Measurements from ENCODE around the gene SPACA4.

SPACA4 gene

DNA sequence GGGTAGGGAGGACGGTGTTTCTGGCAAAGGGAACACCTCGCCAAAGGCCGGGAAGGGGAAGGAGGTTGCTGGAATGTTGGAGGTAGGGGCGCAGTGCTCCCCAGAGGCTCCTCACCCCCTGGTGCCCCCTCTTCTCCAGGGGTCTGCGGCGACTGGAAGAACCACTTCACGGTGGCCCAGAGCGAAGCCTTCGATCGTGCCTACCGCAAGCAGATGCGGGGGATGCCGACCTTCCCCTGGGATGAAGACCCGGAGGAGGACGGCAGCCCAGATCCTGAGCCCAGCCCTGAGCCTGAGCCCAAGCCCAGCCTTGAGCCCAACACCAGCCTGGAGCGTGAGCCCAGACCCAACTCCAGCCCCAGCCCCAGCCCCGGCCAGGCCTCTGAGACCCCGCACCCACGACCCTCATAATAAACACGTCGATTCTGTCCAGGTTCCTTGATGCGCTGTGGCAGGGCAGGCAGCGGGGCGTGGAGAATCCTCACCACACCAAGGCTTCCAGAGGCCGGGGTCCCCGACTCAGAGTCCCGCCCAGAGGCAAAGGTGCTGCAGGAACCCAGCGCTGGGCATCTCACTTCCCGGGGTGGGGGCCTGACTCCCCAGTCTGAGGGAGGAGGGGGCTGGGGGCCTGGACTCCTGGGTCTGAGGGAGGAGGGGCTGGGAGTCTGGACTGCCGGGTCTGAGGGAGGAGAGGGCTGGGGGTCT lies 7.4 kb upstream of the SPACA4 start:
- DNase-seq = no peak

DNA sequence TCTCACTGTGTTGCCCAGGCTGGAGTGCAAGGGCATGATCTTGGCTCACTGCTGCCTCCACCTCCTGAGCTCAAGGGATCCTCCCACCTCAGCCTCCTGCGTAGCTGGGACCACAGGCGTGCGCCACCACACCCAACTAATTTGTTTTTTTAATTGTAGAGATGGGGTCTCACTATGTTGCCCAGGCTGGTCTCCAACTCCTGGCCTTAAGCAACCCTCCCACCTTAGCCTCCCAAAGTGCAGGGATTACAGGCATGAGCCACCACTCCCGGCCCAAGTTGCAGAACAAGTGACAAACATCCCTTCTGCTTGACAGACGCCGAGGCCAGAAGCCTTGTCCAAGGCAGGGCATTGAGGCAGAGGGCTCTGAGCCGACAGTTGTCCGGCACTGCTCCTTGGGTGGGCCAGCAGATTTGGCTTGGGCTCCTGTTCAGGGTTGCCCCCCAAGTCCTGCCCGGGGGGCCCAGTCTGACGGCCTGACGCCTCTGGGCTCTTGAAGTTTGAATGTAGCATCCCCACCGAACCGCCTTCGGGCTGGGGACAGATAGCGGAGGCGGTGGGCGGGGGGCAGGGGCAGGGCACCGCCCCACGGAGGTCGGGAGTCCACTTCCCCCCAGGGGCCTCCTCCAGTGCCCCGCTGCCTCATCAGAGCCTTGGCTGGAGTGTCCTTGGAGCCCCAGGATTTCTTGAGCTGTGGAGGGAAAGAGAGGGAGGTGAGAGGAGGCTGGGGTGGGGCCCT lies 5.7 kb upstream of the SPACA4 start:
- DNase-seq = no peak

GRCh38 chr19:48603001-48603400 lies 3.5 kb upstream of the SPACA4 start:
- no peak for DNase-seq

DNA sequence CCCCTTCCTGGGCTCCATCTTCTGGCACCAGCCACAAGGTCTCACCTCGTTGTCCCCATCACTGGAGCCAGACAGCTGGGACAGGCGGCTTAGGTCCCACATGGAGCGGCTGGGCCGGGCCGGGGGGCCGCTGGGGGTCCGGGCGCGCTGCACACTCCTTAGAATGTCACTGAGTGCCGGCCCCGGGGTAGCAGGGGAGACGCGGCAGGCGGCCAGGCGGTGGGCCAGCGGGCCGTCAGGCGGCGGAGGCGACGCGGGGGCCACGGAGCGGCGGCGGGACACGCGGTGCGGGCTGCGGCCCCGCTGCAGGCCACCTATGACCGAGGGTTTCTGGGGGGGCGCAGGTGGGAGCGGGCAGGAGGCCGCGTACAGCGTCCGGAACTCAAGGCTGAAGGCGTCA lies 3.1 kb upstream of the SPACA4 start:
- no peak for DNase-seq

DNA sequence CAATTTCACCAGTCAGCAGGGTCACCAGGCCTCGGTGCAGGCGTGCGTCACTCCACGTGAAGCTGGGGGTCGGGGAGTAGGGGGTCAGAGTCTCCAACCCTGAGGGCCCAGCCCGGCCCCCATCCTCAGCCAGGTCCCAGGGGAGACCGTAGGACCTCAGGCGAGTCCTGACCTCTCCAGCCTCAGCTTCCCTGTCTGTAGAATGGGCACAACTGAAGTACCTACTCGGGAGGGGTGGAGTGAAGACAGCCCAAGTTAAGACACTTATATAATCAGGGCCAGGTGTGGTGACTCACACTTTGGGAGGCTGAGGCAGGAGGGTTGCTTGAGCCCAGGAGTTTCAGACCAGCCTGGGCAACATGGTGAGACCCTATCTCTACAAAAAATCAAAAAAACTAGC lies 2.7 kb upstream of the SPACA4 start:
- DNase-seq = no peak

DNA sequence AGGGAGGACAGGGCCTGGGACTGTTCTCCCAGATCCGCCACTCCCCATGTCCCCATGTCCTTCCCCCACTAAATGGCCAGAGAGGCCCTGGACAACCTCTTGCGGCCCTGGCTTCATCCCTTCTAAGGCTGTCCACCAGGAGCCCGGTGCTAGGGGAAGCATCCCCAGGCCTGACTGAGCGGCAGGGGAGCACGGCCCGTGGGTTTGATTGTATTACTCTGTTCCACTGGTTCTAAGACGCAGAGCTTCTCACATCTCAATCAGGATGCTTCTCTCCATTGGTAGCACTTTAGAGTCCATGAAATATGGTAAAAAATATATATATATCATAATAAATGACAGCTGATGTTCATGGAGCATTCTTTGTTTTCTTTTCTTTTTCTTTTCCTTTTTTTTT lies 815 bp downstream of the SPACA4 start:
- no peak for DNase-seq

DNA sequence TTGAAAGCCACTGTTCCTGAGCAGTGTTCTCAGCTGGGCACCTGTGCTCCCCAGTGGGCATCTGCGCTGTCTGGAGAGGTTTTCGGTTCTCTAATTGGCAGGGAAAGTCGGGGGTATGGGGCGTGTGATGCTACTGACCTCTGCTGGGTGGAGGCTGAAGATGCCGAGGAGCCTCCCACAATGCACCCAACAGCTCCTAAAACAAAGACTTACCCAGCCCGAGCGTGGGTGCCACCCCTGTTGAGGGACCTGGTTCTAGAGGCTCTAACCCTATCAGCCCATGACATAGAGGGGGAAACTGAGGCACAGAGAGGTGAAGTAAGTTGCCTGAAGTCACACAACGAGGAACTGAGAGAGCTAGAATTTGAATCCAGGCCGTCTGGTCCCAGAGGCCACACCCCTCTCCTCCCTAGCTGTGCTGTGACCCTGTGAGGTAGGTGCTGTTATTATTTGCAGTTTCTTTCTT lies 2.3 kb downstream of the SPACA4 start:
- no peak for DNase-seq

GRCh38 chr19:48609571-48610108 lies 3.1 kb downstream of the SPACA4 start:
- no peak for DNase-seq

DNA sequence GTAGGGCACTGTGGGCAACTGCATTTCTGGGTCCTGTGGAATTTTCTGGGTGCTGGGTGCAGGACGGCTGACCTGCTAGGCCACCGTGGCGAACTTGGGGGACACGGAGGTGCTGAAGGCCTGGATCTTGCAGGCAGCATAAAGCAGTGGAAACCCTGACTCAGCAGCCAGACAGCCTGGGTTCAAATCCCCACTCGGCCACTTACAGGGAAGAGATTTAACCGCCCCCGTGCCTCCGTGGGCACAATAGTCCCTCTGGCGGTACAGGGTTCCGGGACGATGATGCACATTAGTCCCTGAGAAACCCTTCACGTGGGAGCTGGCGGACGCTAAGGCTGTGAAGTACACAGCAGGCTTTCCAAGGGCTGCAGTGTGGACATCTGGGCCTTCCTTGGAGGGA lies 5.3 kb downstream of the SPACA4 start:
- DNase-seq = no peak

- DNase-seq = no peak
Measured at GRCh38 chr19:48613024-48613851, 6.7 kb downstream of the SPACA4 start.

GRCh38 chr19:48613852-48614435 lies 7.4 kb downstream of the SPACA4 start:
- no peak for DNase-seq

DNA sequence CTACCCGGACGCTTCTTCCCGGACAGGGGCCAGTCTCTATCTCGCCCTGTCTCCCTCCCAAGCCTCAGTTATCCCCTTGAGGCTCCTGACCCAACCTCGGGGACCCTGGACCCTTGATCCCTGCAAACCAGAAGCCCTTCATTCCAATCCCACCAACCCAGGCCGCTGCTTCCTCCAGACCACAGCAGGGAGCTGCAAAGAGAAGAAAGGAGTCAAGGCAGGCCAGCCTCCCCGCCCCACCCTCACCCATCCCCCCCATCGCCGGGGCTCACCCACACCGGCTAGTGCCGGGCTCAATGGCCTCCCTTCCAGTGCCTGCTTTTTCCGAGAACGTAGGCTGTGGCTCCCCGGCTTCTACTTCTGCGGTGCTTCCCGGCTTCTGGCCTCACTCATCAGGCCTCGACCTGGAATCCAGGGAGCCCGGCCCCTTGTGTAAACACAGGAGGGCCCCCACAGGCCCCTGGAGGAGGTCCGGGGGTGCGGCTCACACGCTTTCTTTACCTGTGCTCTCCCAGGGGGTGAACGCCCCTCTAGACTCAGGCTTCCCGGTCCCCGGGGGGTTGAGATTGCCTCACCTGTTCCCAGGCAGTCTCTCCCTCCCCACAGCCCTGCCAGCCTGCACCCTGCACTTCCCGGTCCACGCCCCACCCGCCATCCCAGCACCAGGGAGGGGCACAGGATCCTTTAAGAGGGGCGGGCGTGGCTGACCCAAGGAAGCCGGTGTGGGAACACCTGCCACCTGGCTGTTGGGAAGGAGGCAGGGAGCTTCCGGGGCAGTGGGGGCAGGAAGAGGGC lies 8.1 kb downstream of the SPACA4 start, which contains the start of gene FAM83E:
Gene FAM83E, minus strand, starts transcription at position 641 of the 795 bp plus-strand sequence. CDS start 1,704 bp downstream, outside the sequence.
- no peak for DNase-seq

DNA sequence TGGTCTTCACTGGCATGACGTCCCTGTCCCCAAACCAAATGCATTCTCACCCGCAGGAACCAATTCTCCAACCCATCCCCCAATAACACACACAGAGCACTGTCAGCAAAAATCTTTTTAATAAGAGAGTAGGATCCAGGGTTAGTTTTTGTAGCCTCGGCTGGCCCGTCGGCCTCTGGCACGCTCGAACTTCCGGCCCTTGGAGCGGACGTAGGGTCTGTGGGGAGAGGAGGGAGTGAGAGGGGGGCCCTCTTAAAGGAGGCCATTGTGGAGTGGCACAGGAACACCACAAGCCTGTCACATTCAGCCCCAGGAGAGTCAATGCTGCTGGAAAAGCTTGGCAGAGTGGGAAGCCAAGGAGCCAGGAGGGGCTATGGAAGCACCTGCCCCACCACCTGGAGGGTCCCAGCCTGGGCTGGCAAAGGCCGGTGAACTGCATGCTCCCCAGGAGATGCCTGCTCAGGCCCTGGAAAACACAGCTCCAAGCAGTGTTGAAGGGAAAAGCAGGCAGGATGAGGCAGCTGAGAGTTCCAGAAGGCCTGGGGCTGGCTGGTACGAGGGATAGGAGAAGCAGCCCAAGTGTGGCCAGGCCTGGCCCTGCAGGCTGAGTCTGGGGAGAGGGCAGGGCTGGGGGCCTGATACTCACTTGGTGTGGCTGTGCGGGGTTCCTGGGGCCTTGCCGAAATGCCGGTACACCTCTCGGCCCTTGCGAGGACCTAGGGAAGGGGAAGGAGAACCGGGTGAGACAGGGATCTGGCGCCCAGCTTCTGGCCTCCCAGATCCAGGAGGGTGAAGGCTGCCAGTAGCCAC lies 8.9 kb downstream of the SPACA4 start:
- DNase-seq = no peak

DNA sequence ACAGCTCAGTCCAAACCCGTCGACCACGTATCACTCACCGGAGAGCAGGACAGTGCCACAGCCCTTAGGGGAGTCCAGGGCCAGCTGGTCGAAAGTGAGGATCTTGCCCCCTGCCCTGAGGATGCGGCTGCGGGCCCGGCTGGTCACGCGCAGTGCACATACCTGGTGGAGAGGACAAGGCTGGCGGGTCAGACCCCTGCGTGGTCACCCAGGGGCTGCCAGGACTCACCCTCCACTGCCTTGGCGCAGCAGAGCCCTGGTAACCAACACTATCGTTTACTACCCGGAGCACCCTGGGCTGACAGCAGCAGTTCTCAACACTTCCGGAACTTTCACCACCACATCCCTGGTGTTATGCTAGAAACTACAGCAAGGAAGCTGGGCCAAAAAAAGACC lies 9.5 kb downstream of the SPACA4 start:
- no peak for DNase-seq

- no peak for DNase-seq
Measured at GRCh38 chr19:48616491-48617056, 10.0 kb downstream of the SPACA4 start.

DNA sequence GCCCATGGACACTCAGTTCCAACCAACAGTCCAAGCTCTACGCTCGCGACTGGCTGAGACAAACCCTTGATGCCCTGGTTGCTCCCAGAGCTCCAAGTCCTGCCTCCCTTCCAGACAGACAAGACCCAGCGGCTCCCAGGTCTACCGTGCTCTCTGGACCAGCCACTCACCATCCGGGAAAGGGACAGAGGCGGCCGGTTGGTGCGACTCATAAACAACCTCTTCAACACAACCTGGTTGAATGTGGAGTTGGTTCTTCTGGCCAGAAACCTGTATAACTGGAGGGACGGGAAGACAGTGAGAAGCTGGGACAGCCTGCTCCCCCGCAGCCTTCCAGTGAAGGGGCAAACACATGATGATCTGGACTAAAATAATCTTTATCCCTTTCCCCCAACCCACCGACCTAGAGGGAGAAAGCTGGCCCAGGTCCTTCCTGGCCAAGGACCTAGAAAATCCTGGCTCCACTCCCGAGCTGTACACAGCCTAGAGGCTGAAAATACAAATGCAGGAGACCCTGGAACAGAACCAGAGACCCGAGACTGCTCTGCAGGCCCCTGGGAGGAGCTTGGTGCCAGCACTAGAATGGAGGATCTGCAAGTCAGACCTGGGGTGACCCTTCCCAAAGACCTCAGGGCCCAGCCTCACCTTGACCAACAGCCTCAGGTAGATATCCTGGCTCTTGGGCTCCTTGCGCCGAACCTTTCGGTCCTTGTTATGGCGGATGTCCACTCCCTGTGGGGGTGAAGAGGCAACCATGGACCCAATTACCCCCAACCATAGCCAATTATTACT lies 10.8 kb downstream of the SPACA4 start:
- DNase-seq = no peak

DNA sequence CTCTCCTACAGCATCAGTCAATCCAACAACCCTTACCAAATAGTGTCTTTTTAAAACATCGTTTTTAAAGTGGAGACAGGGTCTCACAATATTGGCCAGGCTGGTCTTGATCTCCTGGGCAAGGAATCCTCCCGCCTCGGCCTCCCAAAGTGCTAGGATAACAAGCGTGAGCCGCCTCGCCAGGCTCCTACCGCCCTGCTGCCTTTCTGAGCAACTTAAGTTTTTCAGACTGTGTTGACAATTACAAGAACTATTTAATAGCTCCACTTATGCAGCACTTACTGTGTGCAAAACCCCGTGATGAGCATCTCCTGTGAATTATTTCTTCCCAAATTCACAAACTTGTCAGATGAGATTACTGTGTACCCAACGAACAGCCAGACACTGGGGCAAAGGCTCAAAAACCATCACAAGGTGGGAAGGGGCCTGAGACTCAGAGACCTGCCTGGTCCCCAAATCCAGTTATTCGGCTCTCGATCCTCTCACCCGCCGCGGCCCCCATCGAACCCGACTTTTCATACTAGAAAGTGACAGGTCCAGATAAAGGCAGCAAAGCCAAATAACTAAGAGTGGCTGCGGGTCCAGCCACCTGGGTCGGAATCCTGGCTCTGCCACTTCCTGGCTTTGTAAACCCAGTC lies 11.9 kb downstream of the SPACA4 start:
- DNase-seq = no peak

DNA sequence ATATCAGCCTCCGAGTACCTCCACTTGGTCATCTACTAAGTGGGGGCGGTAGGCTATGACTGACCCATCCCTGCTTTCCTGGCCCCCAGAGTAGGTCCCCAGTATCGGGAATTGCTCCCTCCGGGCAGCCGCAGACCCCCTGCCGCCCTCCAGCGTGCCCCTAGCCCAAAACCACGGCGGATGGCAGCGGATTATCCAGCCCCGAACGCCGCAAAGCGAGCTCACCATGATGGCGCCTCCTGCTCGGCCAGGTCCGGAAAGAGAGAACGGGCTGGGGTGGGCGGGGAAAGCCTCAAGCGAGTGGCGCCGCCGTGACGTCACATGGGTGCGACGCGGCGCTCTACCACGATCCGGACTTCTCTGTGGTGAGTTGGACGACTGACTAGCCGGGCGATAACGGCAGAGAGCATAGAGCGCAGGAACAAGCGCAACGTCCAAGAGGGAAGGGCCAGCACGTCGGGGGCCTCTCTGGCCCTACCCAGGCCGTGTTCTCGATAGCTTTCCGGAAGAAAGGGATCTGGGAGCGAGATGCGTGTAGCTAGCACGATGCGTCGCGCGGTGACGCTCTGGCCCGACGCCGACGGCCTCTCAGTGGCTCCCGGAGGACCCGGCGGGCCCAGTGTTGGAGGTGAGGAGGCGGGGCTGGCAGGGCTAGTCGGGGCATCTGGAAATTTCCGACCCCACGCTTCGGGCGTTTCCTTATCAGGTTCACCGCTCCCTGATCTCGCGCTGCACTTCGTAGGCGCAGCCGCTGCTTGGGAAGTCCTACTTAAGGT lies 12.6 kb downstream of the SPACA4 start, which contains the start of the genes RPL18 and SPHK2:
Gene RPL18, minus strand, starts transcription at position 263 of the 776 bp plus-strand sequence. Its CDS starts 35 bp downstream, at position 228.
Gene SPHK2, plus strand, starts transcription at position 591 of the 776 bp plus-strand sequence. CDS start 1,009 bp downstream, outside the sequence.
- DNase-seq = peak; percentile 92

Data from activated T-cell treated with anti-CD3 and anti-CD28 coated beads for 4 hours (primary cell).